Measurements from ENCODE around the gene APOC3. TPM values are rescaled to one million over a fixed set of nuclear protein-coding genes. Genes with fewer than 3 reads are reported as not detected.
A peak's percentile ranks its signal among the peaks of the same experiment; 100 is the strongest.

Gene APOC3
- total and polyA plus RNA-seq, 9 of the 15 experiments (the other 6 are each of a cell fraction or from before 2014, with no cell fraction given): 1.1 TPM; not detected in 8

GRCh38 chr11:116794851-116795250 lies 34.9 kb upstream of the APOC3 start:
- ChIA-PET CTCF (ENCODE audit: low intra/inter-chr PET ratio) (no interaction called here), POLR2A (interaction anchor here (0.5 to 0.7 kb wide), 2 partner anchors 41 to 207 kb away, joined by 3 to 4 read pairs; no protein-coding TSS in a partner anchor)
- intact Hi-C loops (cut with micrococcal nuclease) (loop anchor here (5.0 kb wide), 1 partner anchor 432 kb away; no protein-coding TSS in a partner anchor), in situ Hi-C loops (cut with MboI) (no loop called here)
- Histone ChIP-seq H3K9me1 (ENCODE audit: control insufficient read depth, insufficient read depth, low read length) (no peaks in the 10 kb centered on the region), H2AFZ (ENCODE audit: low read depth, low read length) (peak overlapping the region; percentile 83; the same call in 1 of the 2 replicates), H3K36me3 (ENCODE audit: control insufficient read depth, insufficient read depth, low read length) (no peaks in the 10 kb centered on the region), H3K27ac (ENCODE audit: extremely low read depth, low read depth, low read length) (no peak overlapping the region), H3K79me2 (ENCODE audit: control insufficient read depth, insufficient read depth, low read length) (no peaks in the 10 kb centered on the region), H3K4me1 (replicated peaks in 1 of 2; ENCODE audit: control insufficient read depth in 2 of 2, insufficient read depth in 2 of 2, low read length in 2 of 2) (peaks cover 14 to 26% of the 10 kb centered on the region in 2 experiments), H3K4me2 (ENCODE audit: insufficient read depth, low read length) (no peak overlapping the region), H3K9ac (ENCODE audit: insufficient read depth in 1 of 2, low read depth in 2 of 2, low read length in 2 of 2) (no peak overlapping the region), H4K20me1 (replicated peaks; ENCODE audit: control insufficient read depth, insufficient read depth, low read length) (no peaks in the 10 kb centered on the region), H3K27me3 (ENCODE audit: control insufficient read depth in 2 of 2, insufficient read depth in 2 of 2, low read length in 2 of 2) (no peaks in the 10 kb centered on the region), H3K4me3 (no peak overlapping the region), H3K9me3 (replicated peaks; ENCODE audit: control insufficient read depth, insufficient read depth, low read depth, low read length) (no peaks in the 10 kb centered on the region)
- WGBS (ENCODE audit: insufficient coverage, low coverage, missing lambda C conversion rate): 48% methylated on average over 2 of the region's 2 CpGs
- DNase-seq (ENCODE audit: extremely low read depth in 1 of 4, low spot score in 3 of 4) (no peak), FAIRE-seq (no peak), ATAC-seq (no peak)
- no TSS peak for BruUV-seq (replicated peaks)
- TF ChIP-seq ETS2 (tag; IDR thresholded peaks at IDR 0.05; ENCODE audit: borderline replicate concordance, poor library complexity, severe bottlenecking): no peak
- no peak for TF ChIP-seq ETV1 (tag; conservative IDR thresholded peaks at IDR 0.05; ENCODE audit: low read depth)
- no peak for TF ChIP-seq ELK3 (CRISPR knock-in tag; IDR thresholded peaks at IDR 0.05)
- TF ChIP-seq TOE1 (IDR thresholded peaks at IDR 0.05; ENCODE audit: borderline replicate concordance): no peak
- TF ChIP-seq TOE1 (CRISPR knock-in tag; IDR thresholded peaks at IDR 0.05; ENCODE audit: borderline replicate concordance, low read depth): no peak
- no peak for TF ChIP-seq YY1 (IDR thresholded peaks at IDR 0.05; ENCODE audit: borderline replicate concordance in 1 of 3, control insufficient read depth in 1 of 3, extremely low read depth in 1 of 3, insufficient read depth in 3 of 3, insufficient read length in 1 of 3, insufficient replicate concordance in 2 of 3, low read depth in 1 of 3, low read length in 2 of 3)
- no peak for TF ChIP-seq MCM7 (IDR thresholded peaks at IDR 0.05)
- TF ChIP-seq ZNF449 (CRISPR knock-in tag; IDR thresholded peaks at IDR 0.05): no peak
- TF ChIP-seq CCAR2 (IDR thresholded peaks at IDR 0.05; ENCODE audit: low read depth, low read length): no peak
- TF ChIP-seq PRMT5 (CRISPR knock-in tag; IDR thresholded peaks at IDR 0.05): no peak
- TF ChIP-seq OTX1 (CRISPR knock-in tag; IDR thresholded peaks at IDR 0.05): no peak

Measured in K562 (cell line).